Heart right ventricle (tissue), 16 donors: ENCODE results near the gene CDH3. TPM values are rescaled to one million over a fixed set of nuclear protein-coding genes. Genes with fewer than 3 reads are reported as not detected.

Experiments
- ATAC-seq, 8 donors: fragments of 200-7000 bp; cut with Tn5 transposase; one replicate each; pipeline ENCODE4 v1.9.1; 2020; ENCODE audit warnings: mild to moderate bottlenecking in 8 of 8, moderate library complexity in 8 of 8, moderate number of reproducible peaks in 1 of 8
- DNase-seq, 2 donors: peaks; one replicate each; pipeline ENCODE4 v3.0.0-alpha.2; 2020
- H3K27ac ChIP-seq, 10 donors: fragments of 200-600 bp; sonication (generic) in 2 of 10; one replicate each; pipeline versions ENCODE4 v1.5.0 to v1.8.0; 2020 to 2022; ENCODE audit warnings: mild to moderate bottlenecking in 3 of 10
- H3K27me3 ChIP-seq, 7 donors: fragments of 200-600 bp; one replicate each; pipeline ENCODE4 v1.8.0; 2021 to 2022; ENCODE audit warnings: mild to moderate bottlenecking in 2 of 7
- H3K36me3 ChIP-seq, 9 donors: fragments of 200-600 bp; sonication (generic) in 1 of 9; one replicate each; pipeline versions ENCODE4 v1.5.0 to v1.8.0; 2020 to 2022; ENCODE audit warnings: mild to moderate bottlenecking in 2 of 9
- H3K4me1 ChIP-seq, 9 donors: fragments of 200-600 bp; sonication (generic) in 1 of 9; one replicate each; pipeline versions ENCODE4 v1.5.0 to v1.8.0; 2020 to 2022; ENCODE audit warnings: mild to moderate bottlenecking in 4 of 9
- H3K4me3 ChIP-seq, 10 donors: fragments of 200-600 bp; sonication (generic) in 2 of 10; one replicate each; pipeline versions ENCODE4 v1.5.0 to v1.8.0; 2020 to 2022; ENCODE audit warnings: mild to moderate bottlenecking in 7 of 10, moderate library complexity in 2 of 10
- H3K9me3 ChIP-seq, 11 donors: fragments of 200-600 bp in 10 of 11; sonication (generic) in 2 of 11; one replicate each; pipeline versions ENCODE4 v1.5.0 to v1.8.0; 2013 to 2022; ENCODE audit warnings: mild to moderate bottlenecking in 2 of 11, control low read depth in 1 of 11, moderate library complexity in 1 of 11
- CTCF ChIP-seq, 9 donors: fragments of 200-600 bp; sonication (generic) in 2 of 9; IDR thresholded peaks; one replicate each; pipeline versions ENCODE4 v1.5.0 to v1.8.0; 2021 to 2022; ENCODE audit warnings: antibody characterized with exemption in 9 of 9, mild to moderate bottlenecking in 5 of 9, moderate library complexity in 1 of 9
- WGBS, 2 donors: extraction: QIAGEN DNeasy Blood & Tissue Kit; methylation state at CpG; one replicate each; pipeline ENCODE4 v1.1.7; 2013; ENCODE audit warnings: inconsistent platforms in 1 of 2; 5-methylcytosine and 5-hydroxymethylcytosine counted together
- intact Hi-C, 10 donors: fragments of 100-400 bp; cut with DNase I; formaldehyde crosslinking; loops; one replicate each; pipeline versions ENCODE4 v1.11.1 to v1.14.2; 2022
- polyA plus RNA-seq, 2 donors: library from polyadenylated mRNA; stranded (reverse); fragments of 200-250 nt; gene quantifications; one replicate each; pipeline ENCODE4 v1.2.3, GENCODE V29; 2013
- total RNA-seq, 10 donors: library from RNA; stranded (reverse); fragmentation: NEBNext Ultra II Directional in 3 of 10; extraction: Animal tissue kit (Norgen Biotek cat#: 25700) in 3 of 10; gene quantifications; one replicate each; pipeline versions ENCODE4 v1.2.1 to v1.2.4, GENCODE V29; 2021 to 2023
- donor health status: Arrhythmogenic right ventricular cardiomyopathy.
- donor health status: ischemic (EF 13 %, LVEDD 7.1; RV severe dilation, severe dysfunction).
- donor health status: healthy with polysubstance abuse.
- donor health status: DM: no; HTN: yes; CAD: no.
- donor health status: DM: no; HTN: no; CAD: no.
- donor health status: ischemic (EF 25% LVEDD 6.9; RV normal size, moderate dysfunction).
- donor health status: ischemic (EF 25% LVEDD 5.7; RV mildly dilated, moderate dysfunction).
- donor health status: healthy.
- donor health status: DM: yes; HTN: yes; CAD: no.
- donor health status: Ischemic cardiomyopathy.
- donor health status: ischemic (EF 35%, LVEDD 5.7; RV mildly dilated, moderate dysfunction).
- donor health status: nonischemic (EF 11% LVEDD 7.7; RV severe dilation, severe dysfunction).
- donor health status: DM: yes; HTN: yes; CAD: no.
- donor health status: PGD.
- donor health status: ischemic (EF 29% LVEDD 5.4; RV normal size, mild dysfunction).
- donor health status: nonischemic (EF 23%, LVEDD 6.1; RV moderate dilation, normal function).

Gene CDH3
- total and polyA plus RNA-seq, 12 donors: 0.06 to 0.71 (median 0.29) TPM; not detected in 9

GRCh38 chr16:68722119-68723024, 77.3 kb downstream of the CDH3 start:
- no peaks in the 10 kb centered on the region for H3K4me1 ChIP-seq
- H3K27ac ChIP-seq: no peak overlapping the region
- H3K9me3 ChIP-seq: peaks cover 0 to 10% (median 0%) of the 10 kb centered on the region in 11 donors
- H3K27me3 ChIP-seq: peaks cover 0 to 8% (median 6%) of the 10 kb centered on the region in 7 donors
- no peak overlapping the region for H3K4me3 ChIP-seq
- DNase-seq (no peak), ATAC-seq (no peak)
- intact Hi-C loops: no loop called here
- H3K36me3 ChIP-seq: no peaks in the 10 kb centered on the region
- no peak for TF ChIP-seq CTCF (IDR thresholded peaks at IDR 0.05)
- WGBS, 2 donors: 72 to 82% methylated on average over 12 of the region's 12 CpGs

- intact Hi-C loops: no loop called here
- no peak for TF ChIP-seq CTCF (IDR thresholded peaks at IDR 0.05)
- DNase-seq: no peak
Measured at GRCh38 chr16:68724797-68725196, 79.7 kb downstream of the CDH3 start.

GRCh38 chr16:68728523-68728922, 83.4 kb downstream of the CDH3 start:
- WGBS, 2 donors: 80 to 81% methylated on average over 4 of the region's 4 CpGs
- H3K4me3 ChIP-seq: no peak overlapping the region
- H3K4me1 ChIP-seq: no peaks in the 10 kb centered on the region
- H3K27me3 ChIP-seq: peaks cover 0 to 58% (median 25%) of the 10 kb centered on the region in 7 donors
- intact Hi-C loops: no loop called here
- TF ChIP-seq CTCF (IDR thresholded peaks at IDR 0.05): no peak
- H3K36me3 ChIP-seq: no peaks in the 10 kb centered on the region
- no peak for ATAC-seq
- H3K9me3 ChIP-seq: no peaks in the 10 kb centered on the region
- H3K27ac ChIP-seq: no peak overlapping the region
- no peak for DNase-seq

More at GRCh38 chr16:68724797-68725196, 79.7 kb downstream of the CDH3 start:
- no peaks in the 10 kb centered on the region for H3K4me1 ChIP-seq
- H3K4me3 ChIP-seq: no peak overlapping the region
- H3K27ac ChIP-seq: no peak overlapping the region
- H3K36me3 ChIP-seq: no peaks in the 10 kb centered on the region
- no peak for ATAC-seq
- 24 to 33% methylated on average over 3 of the region's 3 CpGs for WGBS, 2 donors
- H3K27me3 ChIP-seq: peaks cover 0 to 29% (median 11%) of the 10 kb centered on the region in 7 donors
- H3K9me3 ChIP-seq: no peaks in the 10 kb centered on the region

GRCh38 chr16:68731637-68732036, 86.5 kb downstream of the CDH3 start:
- TF ChIP-seq CTCF (IDR thresholded peaks at IDR 0.05): no peak
- Histone ChIP-seq H3K9me3 (no peaks in the 10 kb centered on the region), H3K4me1 (no peaks in the 10 kb centered on the region), H3K36me3 (no peaks in the 10 kb centered on the region), H3K27me3 (peaks cover 8 to 83% (median 54%) of the 10 kb centered on the region in 7 donors), H3K27ac (no peak overlapping the region), H3K4me3 (no peak overlapping the region)
- intact Hi-C loops: no loop called here
- no peak for DNase-seq
- no peak for ATAC-seq
- WGBS, 2 donors: 39 to 44% methylated on average over 3 of the region's 3 CpGs
